Stimulated activated CD8-positive, alpha-beta memory T cell treated with anti-CD3 and anti-CD28 coated beads, Interleukin-15, amount 100 ng/mL, for 4 hours (primary cell): ENCODE results near the gene PLOD2.

Source experiments
- DNase-seq, 2 donors: peaks; one replicate each; pipeline ENCODE4 v3.0.0-alpha.2; 2020; ENCODE audit warnings: low read depth in 2 of 2

Gene PLOD2

GRCh38 chr3:146166415-146166821 is 5.4 kb upstream of the PLOD2 start:
- DNase-seq = no peak

- DNase-seq = no peak
These were observed 4.9 kb upstream of the PLOD2 start for GRCh38 chr3:146165877-146166276.

- DNase-seq = no peak
These were observed 4.2 kb upstream of the PLOD2 start for GRCh38 chr3:146164971-146165769.

- no peak for DNase-seq
These were observed 3.5 kb upstream of the PLOD2 start for GRCh38 chr3:146164506-146164905.

- no peak for DNase-seq
These were observed 3.1 kb upstream of the PLOD2 start for GRCh38 chr3:146164071-146164470.

GRCh38 chr3:146163584-146163983 is 2.6 kb upstream of the PLOD2 start:
- DNase-seq = no peak

GRCh38 chr3:146162561-146162960 is 1.6 kb upstream of the PLOD2 start:
- no peak for DNase-seq

- no peak for DNase-seq
These were observed 649 bp upstream of the PLOD2 start for GRCh38 chr3:146161663-146162002.

GRCh38 chr3:146160321-146160963 is 542 bp downstream of the PLOD2 start:
- no peak for DNase-seq

- DNase-seq = no peak
These were observed 1.2 kb downstream of the PLOD2 start for GRCh38 chr3:146159616-146160320.

- no peak for DNase-seq
These were observed 1.9 kb downstream of the PLOD2 start for GRCh38 chr3:146159037-146159436.

- no peak for DNase-seq
These were observed 3.5 kb downstream of the PLOD2 start for GRCh38 chr3:146157325-146158060.

GRCh38 chr3:146156666-146157314 is 4.2 kb downstream of the PLOD2 start:
- DNase-seq = no peak

GRCh38 chr3:146156095-146156494 is 4.9 kb downstream of the PLOD2 start:
- no peak for DNase-seq

- DNase-seq = no peak
These were observed 6.0 kb downstream of the PLOD2 start for GRCh38 chr3:146154995-146155394.

- DNase-seq = no peak
These were observed 6.7 kb downstream of the PLOD2 start for GRCh38 chr3:146154316-146154715.

GRCh38 chr3:146153429-146153828 is 7.6 kb downstream of the PLOD2 start:
- no peak for DNase-seq

GRCh38 chr3:146152834-146153233 is 8.2 kb downstream of the PLOD2 start:
- no peak for DNase-seq

GRCh38 chr3:146148468-146148931 is 12.5 kb downstream of the PLOD2 start:
- no peak for DNase-seq

GRCh38 chr3:146145642-146146041 is 15.3 kb downstream of the PLOD2 start:
- no peak for DNase-seq

- DNase-seq = no peak
These were observed 18.2 kb downstream of the PLOD2 start for GRCh38 chr3:146142757-146143156.
